ENCODE results near the gene PHACTR3. TPM values are rescaled to one million over a fixed set of nuclear protein-coding genes. Genes with fewer than 3 reads are reported as not detected.
A peak's percentile ranks its signal among the peaks of the same experiment; 100 is the strongest.

The PHACTR3 gene
- total RNA-seq, 1 experiment from 2014 or later, result not detected

- H3T11ph ChIP-seq (ENCODE audit: low read length), result no peak overlapping the region
- no peak overlapping the region for H2BK12ac ChIP-seq (ENCODE audit: insufficient read length, low read depth, low read length)
- no peak overlapping the region for H4K8ac ChIP-seq (replicated peaks; ENCODE audit: insufficient read length, low read depth, low read length)
- H3K27ac ChIP-seq (ENCODE audit: insufficient read length, low read depth, low read length), result no peak overlapping the region
- no peak overlapping the region for H3K9ac ChIP-seq (ENCODE audit: extremely low read depth, insufficient read length, low read length)
- Mint-ChIP-seq H3K9me3 (peaks cover 0 to 16% of the 10 kb centered on the region in 2 experiments; a peak in 4 of 5 replicates), H3K36me3 (ENCODE audit: insufficient read depth in 1 of 3, low read depth in 3 of 3) (no peaks in the 10 kb centered on the region), H3K27ac (no peak overlapping the region), H3K4me1 (peaks cover 10 to 15% of the 10 kb centered on the region in 2 experiments), H3K27me3 (ENCODE audit: low read depth) (peaks cover 17% of the 10 kb centered on the region), H3K4me3 (no peak overlapping the region)
- peak; percentile 8 for DNase-seq
- H3K4me2 ChIP-seq (ENCODE audit: insufficient read depth, insufficient read length, low read length), result no peak overlapping the region
- H2AFZ ChIP-seq (ENCODE audit: low read length), result no peak overlapping the region
- H3K79me1 ChIP-seq (ENCODE audit: insufficient read depth, low read depth, low read length, poor library complexity, severe bottlenecking), result no peaks in the 10 kb centered on the region
- no peak overlapping the region for H3K14ac ChIP-seq (ENCODE audit: insufficient read depth, low read length)
- H4K91ac ChIP-seq (ENCODE audit: insufficient read length, low read depth, low read length), result no peak overlapping the region
- no peaks in the 10 kb centered on the region for H4K20me1 ChIP-seq (ENCODE audit: control insufficient read depth, insufficient read depth, insufficient read length)
- no peaks in the 10 kb centered on the region for H3K9me3 ChIP-seq (ENCODE audit: control insufficient read depth, low read depth, low read length)
- H3K4me1 ChIP-seq (ENCODE audit: insufficient read depth, low read length), result no peaks in the 10 kb centered on the region
- H3K18ac ChIP-seq (ENCODE audit: insufficient read length, low read depth, low read length), result no peak overlapping the region
- H2BK5ac ChIP-seq (ENCODE audit: insufficient read length, low read length), result no peak overlapping the region
- no peaks in the 10 kb centered on the region for H3K23me2 ChIP-seq (ENCODE audit: insufficient read length, low read depth, low read length, poor library complexity, severe bottlenecking)
- H2AK5ac ChIP-seq (ENCODE audit: insufficient read length, low read length), result no peak overlapping the region
- H3K4ac ChIP-seq (ENCODE audit: low read depth, low read length), result no peak overlapping the region
- no peak overlapping the region for H2BK20ac ChIP-seq (ENCODE audit: low read depth, low read length, poor library complexity, severe bottlenecking)
- H4K5ac ChIP-seq (ENCODE audit: insufficient read length, low read depth, low read length), result no peak overlapping the region
- H3K56ac ChIP-seq (ENCODE audit: insufficient read length, low read depth, low read length), result no peak overlapping the region
- H3K27me3 ChIP-seq (ENCODE audit: insufficient read depth, low read length), result no peaks in the 10 kb centered on the region; the same call in 1 of the 2 replicates
- no peak overlapping the region for H2BK120ac ChIP-seq (ENCODE audit: low read depth, low read length, poor library complexity, severe bottlenecking)
- TF ChIP-seq CTCF (conservative IDR thresholded peaks at IDR 0.05), result no peak
- no peak overlapping the region for H2BK15ac ChIP-seq (ENCODE audit: low read depth, low read length)
- no peak overlapping the region for H3K23ac ChIP-seq (ENCODE audit: insufficient read length, low read depth, low read length)
- WGBS (ENCODE audit: extremely low coverage, insufficient read length, low lambda C conversion rate), result no CpG with 5 or more reads among the region's 9 CpGs
- no peaks in the 10 kb centered on the region for H3K79me2 ChIP-seq (ENCODE audit: insufficient read depth, low read length)
Measured at GRCh38 chr20:59823030-59823423, 218.7 kb downstream of the PHACTR3 start.

Data from H9 (cell line).